NCI-H82 treated with DMSO at 0.1 percent for 48 hours (cell line): Measurements from ENCODE around the gene DHX34.

Source experiments
- DNase-seq: peaks from one replicate; lab custom pipeline; 2025; ENCODE audit not compliant: unreplicated experiment; lab: John Stamatoyannopoulos, UW

The DHX34 gene

GRCh38 chr19:47415953-47416642, 67.0 kb downstream of the DHX34 start:
- DNase-seq = no peak

- DNase-seq = no peak
Measured at GRCh38 chr19:47416643-47416985, 67.5 kb downstream of the DHX34 start.

- no peak for DNase-seq
Measured at GRCh38 chr19:47417107-47417745, 68.1 kb downstream of the DHX34 start.

GRCh38 chr19:47417746-47418691, 68.9 kb downstream of the DHX34 start:
- no peak for DNase-seq

GRCh38 chr19:47418692-47419029, 69.5 kb downstream of the DHX34 start:
- no peak for DNase-seq

GRCh38 chr19:47419030-47419783, 70.1 kb downstream of the DHX34 start, which contains the start of gene MEIS3:
Gene MEIS3 (minus strand): TSS chr19:47419527. CDS start chr19:47419081, 446 bp downstream.
- no peak for DNase-seq

- DNase-seq = no peak
Measured at GRCh38 chr19:47419789-47420188, 70.7 kb downstream of the DHX34 start.

GRCh38 chr19:47421244-47421786, 72.2 kb downstream of the DHX34 start:
- DNase-seq = no peak

GRCh38 chr19:47421844-47422395, 72.8 kb downstream of the DHX34 start:
- DNase-seq = peak; percentile 76

- no peak for DNase-seq
Measured at GRCh38 chr19:47422417-47423163, 73.5 kb downstream of the DHX34 start.

GRCh38 chr19:47423203-47423882, 74.2 kb downstream of the DHX34 start:
- DNase-seq = no peak

GRCh38 chr19:47427241-47428176, 78.4 kb downstream of the DHX34 start:
- peak; percentile 79 for DNase-seq

- peak; percentile 100 for DNase-seq
Measured at GRCh38 chr19:47428177-47428894, 79.2 kb downstream of the DHX34 start.

GRCh38 chr19:47429140-47429793, 80.2 kb downstream of the DHX34 start:
- DNase-seq = no peak

GRCh38 chr19:47430041-47430802, 81.1 kb downstream of the DHX34 start:
- DNase-seq = no peak

GRCh38 chr19:47432091-47432490, 83.0 kb downstream of the DHX34 start:
- no peak for DNase-seq
